ENCODE results near the gene FAM72B.
"Not testable (repeated sequence)": the region's sequence is repeated elsewhere in the genome, so short reads cannot be mapped to it uniquely, and the experiment has no call there.

- TF ChIP-seq RAD21 (IDR thresholded peaks at IDR 0.05; ENCODE audit: low read length) = not testable (repeated sequence)
- TF ChIP-seq, protein P1, sequence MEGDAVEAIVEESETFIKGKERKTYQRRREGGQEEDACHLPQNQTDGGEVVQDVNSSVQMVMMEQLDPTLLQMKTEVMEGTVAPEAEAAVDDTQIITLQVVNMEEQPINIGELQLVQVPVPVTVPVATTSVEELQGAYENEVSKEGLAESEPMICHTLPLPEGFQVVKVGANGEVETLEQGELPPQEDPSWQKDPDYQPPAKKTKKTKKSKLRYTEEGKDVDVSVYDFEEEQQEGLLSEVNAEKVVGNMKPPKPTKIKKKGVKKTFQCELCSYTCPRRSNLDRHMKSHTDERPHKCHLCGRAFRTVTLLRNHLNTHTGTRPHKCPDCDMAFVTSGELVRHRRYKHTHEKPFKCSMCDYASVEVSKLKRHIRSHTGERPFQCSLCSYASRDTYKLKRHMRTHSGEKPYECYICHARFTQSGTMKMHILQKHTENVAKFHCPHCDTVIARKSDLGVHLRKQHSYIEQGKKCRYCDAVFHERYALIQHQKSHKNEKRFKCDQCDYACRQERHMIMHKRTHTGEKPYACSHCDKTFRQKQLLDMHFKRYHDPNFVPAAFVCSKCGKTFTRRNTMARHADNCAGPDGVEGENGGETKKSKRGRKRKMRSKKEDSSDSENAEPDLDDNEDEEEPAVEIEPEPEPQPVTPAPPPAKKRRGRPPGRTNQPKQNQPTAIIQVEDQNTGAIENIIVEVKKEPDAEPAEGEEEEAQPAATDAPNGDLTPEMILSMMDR (conservative IDR thresholded peaks at IDR 0.05; ENCODE audit: low read depth, low read length) = not testable (repeated sequence)
Observed at GRCh38 chr1:121221770-121222169, 37.6 kb upstream of the FAM72B start.
